HepG2 (cell line): ENCODE measurements around the gene ACSM2B. TPM values are rescaled to one million over a fixed set of nuclear protein-coding genes. Genes with fewer than 3 reads are reported as not detected.

Experiments used
- IRF2 ChIP-seq: IDR thresholded peaks from 2 replicates; pipeline ENCODE4 v1.6.1; 2018; ENCODE audit warnings: missing genetic modification reagents, missing compliant biosample characterization
- KLF11 ChIP-seq: IDR thresholded peaks from 2 replicates; pipeline ENCODE4 v1.6.1; 2016; ENCODE audit warnings: missing compliant biosample characterization
- MBNL3 ChIP-seq: fragments of 250-450 bp; sonication (Bioruptor Pico); conservative IDR thresholded peaks from 2 replicates; pipeline ENCODE4 v1.8.0; 2022; ENCODE audit warnings: mild to moderate bottlenecking, inconsistent platforms
- MTF2 ChIP-seq: sonication (generic); formaldehyde crosslinking; IDR thresholded peaks from 2 replicates; pipeline ENCODE4 v1.5.0; 2020; ENCODE audit warnings: missing genetic modification reagents, borderline replicate concordance
- PHF21A ChIP-seq: sonication (generic); formaldehyde crosslinking; IDR thresholded peaks from 2 replicates; pipeline ENCODE4 v1.5.0; 2020; ENCODE audit warnings: mild to moderate bottlenecking, missing genetic modification reagents
- RARA ChIP-seq: IDR thresholded peaks from 2 replicates; pipeline ENCODE4 v1.6.1; 2016; ENCODE audit warnings: missing genetic modification reagents, missing compliant biosample characterization
- REPIN1 ChIP-seq: sonication (generic); formaldehyde crosslinking; IDR thresholded peaks from 2 replicates; pipeline ENCODE4 v1.8.0; 2022; ENCODE audit warnings: missing genetic modification reagents, low read depth, mild to moderate bottlenecking, borderline replicate concordance
- SKI ChIP-seq: fragments of 450-650 bp; IDR thresholded peaks from one replicate; pipeline ENCODE4 v1.6.1; 2018; ENCODE audit warnings: mild to moderate bottlenecking; ENCODE audit not compliant: partially characterized antibody
- SSRP1 ChIP-seq: IDR thresholded peaks from 2 replicates; pipeline ENCODE4 v1.6.1; 2016; ENCODE audit warnings: control low read depth
- TOPORS ChIP-seq: sonication (generic); formaldehyde crosslinking; IDR thresholded peaks from 2 replicates; pipeline ENCODE4 v1.8.0; 2023; ENCODE audit warnings: mild to moderate bottlenecking, missing genetic modification reagents
- ZBTB33 ChIP-seq: sonication (generic); formaldehyde crosslinking; IDR thresholded peaks from 2 replicates; pipeline ENCODE4 v1.4.0; 2020; ENCODE audit warnings: missing genetic modification reagents
- ZFP36L1 ChIP-seq: sonication (generic); formaldehyde crosslinking; IDR thresholded peaks from 2 replicates; pipeline ENCODE4 v1.8.0; 2022; ENCODE audit warnings: mild to moderate bottlenecking, missing genetic modification reagents, moderate library complexity
- ZGPAT ChIP-seq: IDR thresholded peaks from 2 replicates; pipeline ENCODE4 v1.6.1; 2016; ENCODE audit warnings: mild to moderate bottlenecking
- ZNF280D ChIP-seq: sonication (generic); formaldehyde crosslinking; IDR thresholded peaks from 2 replicates; pipeline ENCODE4 v1.5.1; 2020; ENCODE audit warnings: mild to moderate bottlenecking, missing genetic modification reagents
- ZNF34 ChIP-seq: sonication (generic); formaldehyde crosslinking; IDR thresholded peaks from 2 replicates; pipeline ENCODE4 v1.4.0; 2020; ENCODE audit warnings: mild to moderate bottlenecking, missing genetic modification reagents, borderline replicate concordance
- ZNF414 ChIP-seq: sonication (generic); formaldehyde crosslinking; IDR thresholded peaks from 2 replicates; pipeline ENCODE4 v1.5.0; 2020; ENCODE audit warnings: missing genetic modification reagents
- ZNF577 ChIP-seq: sonication (generic); formaldehyde crosslinking; IDR thresholded peaks from 2 replicates; pipeline ENCODE4 v1.4.0; 2020; ENCODE audit warnings: mild to moderate bottlenecking, low read depth, missing genetic modification reagents, borderline replicate concordance
- polyA plus RNA-seq, 8 experiments: library from polyadenylated mRNA; depleted of rRNA in 3 of 8; stranded (reverse) in 7 of 8; unstranded in 1 of 8; fragments of >200 nt; fragmentation: Illumina TruSeq in 4 of 8; extraction: Trizol in 4 of 8; gene quantifications; 2 replicates each; pipeline versions ENCODE4 v1.2.1 to v1.2.3, GENCODE V29; 2011 to 2016; ENCODE audit warnings: low read depth in 4 of 8, missing spikeins in 1 of 8, mixed read lengths in 1 of 8; ENCODE audit not compliant: insufficient read depth in 1 of 8
- total RNA-seq, 5 experiments: library from RNA; depleted of rRNA; stranded (reverse); fragments of >200 nt; fragmentation: Illumina TruSeq; extraction: Trizol; gene quantifications; 2 replicates each; pipeline ENCODE4 v1.2.3, GENCODE V29; 2016; ENCODE audit warnings: low read depth in 1 of 5

The ACSM2B gene
- total and polyA plus RNA-seq, 2 of the 13 experiments (the other 11 are each of a cell fraction or from before 2014, with no cell fraction given) = 22.9 to 34.0 TPM

GRCh38 chr16:20507280-20507679 is 68.9 kb downstream of the ACSM2B start (continued):
- TF ChIP-seq ZGPAT (CRISPR knock-in tag) (no peak), ZNF577 (CRISPR knock-in tag) (no peak), SSRP1 (CRISPR knock-in tag) (no peak), MBNL3 (CRISPR knock-in tag) (no peak), IRF2 (CRISPR knock-in tag) (no peak), ZFP36L1 (CRISPR knock-in tag) (no peak), RARA (no peak), ZBTB33 (CRISPR knock-in tag) (no peak), PHF21A (CRISPR knock-in tag) (0 out of 2 replicates have a peak, but pooled peaks have one; percentile 2), REPIN1 (CRISPR knock-in tag) (no peak), MTF2 (CRISPR knock-in tag) (no peak), SKI (no peak), TOPORS (CRISPR knock-in tag) (peak; percentile 88), ZNF414 (CRISPR knock-in tag) (no peak), ZNF34 (CRISPR knock-in tag) (no peak), ZNF280D (peak; percentile 75; the same call in 1 of the 2 replicates), KLF11 (CRISPR knock-in tag) (no peak)
- TF ChIP-seq, all 625 proteins: peak for 6
